Activated B cell treated with CpG ODN at 0.5 μM for 24 hours (primary cell): ENCODE results near the gene GLTP. TPM values are rescaled to one million over a fixed set of nuclear protein-coding genes. Genes with fewer than 3 reads are reported as not detected.

Experiments
- ATAC-seq: fragments of 200-7000 bp; cut with Tn5 transposase; one replicate; pipeline ENCODE4 v1.10.0; 2021; ENCODE audit warnings: low read depth, mild to moderate bottlenecking, moderate library complexity
- CTCF ChIA-PET: fragments of 350-600 bp; sonication (Branson Sonifier 250); formaldehyde crosslinking; loops from one replicate; lab custom pipeline; 2021; ENCODE audit warnings: antibody characterized with exemption; lab: Charles Lee
- POLR2A ChIA-PET: fragments of 350-600 bp; sonication (Branson Sonifier 250); formaldehyde crosslinking; loops from one replicate; lab custom pipeline; 2021; ENCODE audit warnings: antibody characterized with exemption; lab: Charles Lee
- DNase-seq: peaks from one replicate; pipeline ENCODE4 v3.0.0; 2022
- H3K27ac Mint-ChIP-seq: one replicate; pipeline ENCODE4 v1.8.0; 2020; ENCODE audit warnings: mixed read lengths
- H3K27me3 Mint-ChIP-seq: one replicate; pipeline ENCODE4 v1.8.0; 2021; ENCODE audit warnings: mixed read lengths
- H3K36me3 Mint-ChIP-seq: one replicate; pipeline ENCODE4 v1.8.0; 2021; ENCODE audit warnings: low read depth, mixed read lengths
- H3K4me1 Mint-ChIP-seq: one replicate; pipeline ENCODE4 v1.8.0; 2021; ENCODE audit warnings: mixed read lengths
- H3K4me3 Mint-ChIP-seq: one replicate; pipeline ENCODE4 v1.8.0; 2020; ENCODE audit warnings: mild to moderate bottlenecking, mixed read lengths
- H3K9me3 Mint-ChIP-seq: one replicate; pipeline ENCODE4 v1.8.0; 2020; ENCODE audit warnings: mixed read lengths
- CTCF ChIP-seq: fragments of 200-600 bp; IDR thresholded peaks from one replicate; pipeline ENCODE4 v1.8.0; 2022; ENCODE audit warnings: antibody characterized with exemption, mild to moderate bottlenecking
- intact Hi-C: fragments of 100-400 bp; cut with micrococcal nuclease; formaldehyde crosslinking; loops from one replicate; pipeline ENCODE4 v1.15.1; 2024
- total RNA-seq: library from RNA; stranded (reverse); gene quantifications from 2 replicates; pipeline ENCODE4 v1.2.3, GENCODE V29; 2022

GLTP gene
- total RNA-seq, 1 donor from 2014 or later, result 26.5 TPM

DNA sequence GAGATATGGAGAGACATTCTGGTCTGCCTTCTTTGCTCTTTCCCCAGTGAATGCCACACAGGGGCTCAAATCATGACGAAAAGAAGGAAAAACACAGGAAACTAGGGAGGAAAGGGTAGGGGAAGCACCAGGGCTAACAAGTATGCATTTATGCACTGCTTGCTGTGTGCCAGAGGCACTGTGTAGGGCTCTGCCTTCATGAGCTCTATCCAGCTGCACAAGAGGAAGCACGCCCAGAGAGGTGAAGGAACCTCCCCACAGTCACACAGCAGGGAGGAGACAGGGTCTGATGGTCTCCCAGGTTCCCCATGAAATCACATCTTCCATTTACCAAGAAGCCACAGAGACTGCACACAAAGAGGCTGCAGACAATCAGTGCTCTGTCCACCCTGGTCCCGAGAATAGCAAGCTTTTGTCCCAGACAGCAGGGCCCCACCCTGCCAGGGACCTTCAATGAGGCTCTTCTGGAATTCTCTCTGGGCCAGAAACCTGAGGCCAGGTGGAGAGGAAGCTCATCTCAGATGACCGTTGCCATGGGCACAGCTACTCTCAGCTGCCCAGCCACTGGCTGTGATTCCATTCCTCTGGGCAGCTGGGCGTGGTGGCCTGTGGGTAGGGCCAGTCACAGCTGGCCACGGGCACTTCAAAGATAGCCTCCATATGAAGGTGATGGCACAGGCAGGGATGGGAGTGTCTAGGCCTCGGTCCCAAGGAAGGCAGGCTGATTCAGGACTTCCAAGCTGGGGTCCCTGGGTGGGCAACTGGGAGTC, 39.9 kb downstream of the GLTP start:
- Mint-ChIP-seq H3K36me3 (no peaks in the 10 kb centered on the region), H3K27ac (no peak overlapping the region), H3K4me3 (no peak overlapping the region), H3K9me3 (no peaks in the 10 kb centered on the region), H3K27me3 (peaks cover 2% of the 10 kb centered on the region), H3K4me1 (peaks cover 6% of the 10 kb centered on the region)
- CTCF ChIA-PET, result no interaction called here
- POLR2A ChIA-PET, result no interaction called here
- ATAC-seq (no peak), DNase-seq (no peak)
- intact Hi-C loops, result no loop called here
- no peak for TF ChIP-seq CTCF

DNA sequence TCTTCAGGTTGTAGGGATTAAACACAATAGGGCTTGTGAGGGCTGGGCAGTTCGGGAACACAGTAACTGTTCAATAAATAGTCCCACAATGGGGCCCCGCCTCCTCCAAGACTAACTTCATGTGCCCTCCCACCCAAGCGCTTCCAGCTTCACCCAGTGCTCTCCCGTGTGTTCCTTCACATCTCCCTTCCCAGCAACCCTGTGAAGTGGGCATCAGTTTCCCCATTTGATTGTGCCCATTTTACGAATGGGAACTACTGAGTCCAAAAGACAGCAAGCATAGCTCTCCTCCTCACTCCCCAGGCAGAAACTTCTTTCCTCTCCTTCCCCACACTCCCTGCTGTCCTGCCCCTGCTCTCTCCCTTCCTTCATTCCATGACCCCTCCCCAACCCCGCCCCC, 40.9 kb downstream of the GLTP start:
- ChIA-PET POLR2A (interaction anchor here (0.7 kb wide), 1 partner anchor 13 kb away, joined by 4 read pairs; no protein-coding TSS in a partner anchor), CTCF (no interaction called here)
- DNase-seq (no peak), ATAC-seq (no peak)
- Mint-ChIP-seq H3K27ac (no peak overlapping the region), H3K4me3 (no peak overlapping the region), H3K9me3 (no peaks in the 10 kb centered on the region), H3K36me3 (no peaks in the 10 kb centered on the region), H3K27me3 (peaks cover 8% of the 10 kb centered on the region), H3K4me1 (no peaks in the 10 kb centered on the region)
- intact Hi-C loops, result no loop called here
- no peak for TF ChIP-seq CTCF

DNA sequence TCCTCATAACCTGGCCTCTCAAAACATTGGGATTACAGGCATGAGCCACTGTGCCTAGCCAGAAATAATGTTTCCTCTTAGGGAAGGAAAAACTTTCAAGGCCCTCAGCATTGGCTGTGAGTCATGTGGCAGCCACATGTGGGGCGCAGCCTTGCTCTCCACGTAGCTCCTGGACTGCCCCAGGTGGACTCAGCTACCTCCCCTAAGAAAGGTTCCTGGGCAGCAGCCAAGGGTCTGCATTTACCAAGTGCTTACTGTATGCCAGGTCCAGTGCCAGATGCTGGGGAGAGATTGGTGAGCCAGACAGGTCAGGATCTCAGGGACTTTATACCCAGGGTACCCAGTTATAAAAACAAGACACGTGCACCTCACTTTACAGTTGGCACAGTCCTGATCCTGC, 43.4 kb downstream of the GLTP start:
- intact Hi-C loops, result no loop called here
- no peak for TF ChIP-seq CTCF
- Mint-ChIP-seq H3K9me3 (no peaks in the 10 kb centered on the region), H3K27ac (no peak overlapping the region), H3K36me3 (no peaks in the 10 kb centered on the region), H3K27me3 (peaks cover 15% of the 10 kb centered on the region), H3K4me3 (no peak overlapping the region), H3K4me1 (peaks cover 4% of the 10 kb centered on the region)
- POLR2A ChIA-PET, result no interaction called here
- no peak for DNase-seq
- CTCF ChIA-PET, result no interaction called here
- no peak for ATAC-seq

- no peak for ATAC-seq
- no peak overlapping the region for H3K4me3 Mint-ChIP-seq
- no peaks in the 10 kb centered on the region for H3K36me3 Mint-ChIP-seq
- no peak overlapping the region for H3K27ac Mint-ChIP-seq
- POLR2A ChIA-PET, result no interaction called here
- peaks cover 4% of the 10 kb centered on the region for H3K4me1 Mint-ChIP-seq
- H3K9me3 Mint-ChIP-seq, result no peaks in the 10 kb centered on the region
- no peak for TF ChIP-seq CTCF
- CTCF ChIA-PET, result interaction anchor here (1.7 kb wide), 1 partner anchor 9 kb away, joined by 8 read pairs; no protein-coding TSS in a partner anchor
- intact Hi-C loops, result no loop called here
- DNase-seq, result no peak
- H3K27me3 Mint-ChIP-seq, result peaks cover 26% of the 10 kb centered on the region
Measured at GRCh38 chr12:109835827-109836226, 44.5 kb downstream of the GLTP start.

- ChIA-PET POLR2A (no interaction called here), CTCF (interaction anchor here (1.3 kb wide), 1 partner anchor 12 kb away, joined by 3 read pairs; no protein-coding TSS in a partner anchor)
- no peak for ATAC-seq
- no peak for TF ChIP-seq CTCF
- Mint-ChIP-seq H3K9me3 (no peaks in the 10 kb centered on the region), H3K4me1 (peaks cover 4% of the 10 kb centered on the region), H3K36me3 (no peaks in the 10 kb centered on the region), H3K4me3 (no peak within 1 kb of the TSS), H3K27ac (no peak within 1 kb of the TSS), H3K27me3 (peaks cover 28% of the 10 kb centered on the region)
- DNase-seq, result no peak
- intact Hi-C loops, result no loop called here
Measured at GRCh38 chr12:109833307-109834189, 46.8 kb downstream of the GLTP start, which contains the start of gene TRPV4. TRPV4 (minus strand) TSS chr12:109833398; CDS start chr12:109814796, 18,602 bp downstream.
